T-cell (primary cell): ENCODE results near the gene STK32C. TPM values are rescaled to one million over a fixed set of nuclear protein-coding genes. Genes with fewer than 3 reads are reported as not detected.

Source experiments
- ATAC-seq, 4 experiments: fragments of 200-7000 bp in 3 of 4; fragments of 150-1000 bp in 1 of 4; cut with Tn5 transposase; replicated peaks in 1 of 4; 1 replicate in 3 of 4; 2 replicates in 1 of 4; pipeline ENCODE4 v1.10.0; 2021; ENCODE audit warnings: moderate library complexity in 3 of 4, mild to moderate bottlenecking in 2 of 4, moderate number of reproducible peaks in 1 of 4
- CTCF ChIA-PET, 2 donors: fragments of 300-600 bp; sonication (Branson Sonifier 250); formaldehyde crosslinking; loops; one replicate each; lab custom pipeline; 2022; ENCODE audit warnings: antibody characterized with exemption in 2 of 2; lab: Charles Lee
- POLR2A ChIA-PET, 2 donors: fragments of 300-600 bp; sonication (Branson Sonifier 250); formaldehyde crosslinking; loops; one replicate each; lab custom pipeline; 2022; ENCODE audit warnings: antibody characterized with exemption in 2 of 2; lab: Charles Lee
- DNase-seq, 35 experiments: peaks; one replicate each; pipeline versions ENCODE4 v3.0.0 to v3.0.0-alpha.2; 2013 to 2023
- H3K27ac ChIP-seq: one replicate; pipeline ENCODE4 v1.5.1; 2013; ENCODE audit warnings: low read length
- H3K27me3 ChIP-seq, 2 experiments: replicated peaks in 1 of 2; 1 replicate in 1 of 2; 2 replicates in 1 of 2; pipeline versions ENCODE4 v1.6.1 to v1.7.0; 2013; ENCODE audit warnings: low read length in 1 of 2, mixed read lengths in 1 of 2; ENCODE audit not compliant: control insufficient read depth in 2 of 2, insufficient read depth in 2 of 2; ENCODE audit errors: extremely low read depth in 1 of 2
- H3K36me3 ChIP-seq, 2 donors: 1 replicate in 1 of 2; 2 replicates in 1 of 2; pipeline versions ENCODE4 v1.6.1 to v1.7.0; 2013; ENCODE audit warnings: low read length in 1 of 2; ENCODE audit not compliant: control insufficient read depth in 2 of 2, insufficient read depth in 1 of 2; ENCODE audit errors: extremely low read depth in 1 of 2
- H3K4me1 ChIP-seq, 2 experiments: 1 replicate in 1 of 2; 2 replicates in 1 of 2; pipeline versions ENCODE4 v1.6.1 to v1.7.0; 2013; ENCODE audit warnings: low read length in 2 of 2, mixed read lengths in 1 of 2; ENCODE audit not compliant: insufficient read depth in 2 of 2, control insufficient read depth in 1 of 2; ENCODE audit errors: extremely low read depth in 1 of 2
- H3K4me3 ChIP-seq, 2 donors: 1 replicate in 1 of 2; 2 replicates in 1 of 2; pipeline versions ENCODE4 v1.5.1 to v1.7.0; 2013; ENCODE audit warnings: mild to moderate bottlenecking in 2 of 2, low read length in 1 of 2, moderate library complexity in 1 of 2; ENCODE audit not compliant: control insufficient read depth in 1 of 2; ENCODE audit errors: extremely low read depth in 1 of 2
- H3K9me3 ChIP-seq: 2 replicates; pipeline ENCODE4 v1.7.0; 2013
- H3K27ac Mint-ChIP-seq, 2 donors: one replicate each; pipeline ENCODE4 v1.8.0; 2020 to 2021; ENCODE audit warnings: mild to moderate bottlenecking in 2 of 2, mixed read lengths in 2 of 2
- H3K27me3 Mint-ChIP-seq, 2 donors: one replicate each; pipeline ENCODE4 v1.8.0; 2021 to 2022; ENCODE audit warnings: mixed read lengths in 2 of 2
- H3K36me3 Mint-ChIP-seq: one replicate; pipeline ENCODE4 v1.8.0; 2021; ENCODE audit warnings: mixed read lengths
- H3K4me1 Mint-ChIP-seq, 3 donors: one replicate each; pipeline ENCODE4 v1.8.0; 2020 to 2022; ENCODE audit warnings: mixed read lengths in 3 of 3, mild to moderate bottlenecking in 1 of 3
- H3K4me3 Mint-ChIP-seq, 3 donors: one replicate each; pipeline ENCODE4 v1.8.0; 2020 to 2022; ENCODE audit warnings: mild to moderate bottlenecking in 3 of 3, mixed read lengths in 3 of 3, moderate library complexity in 3 of 3
- H3K9me3 Mint-ChIP-seq, 3 donors: one replicate each; pipeline ENCODE4 v1.8.0; 2020 to 2022; ENCODE audit warnings: mixed read lengths in 3 of 3
- WGBS: methylation state at CpG from one replicate; pipeline ENCODE4 v1.1.5; 2013; ENCODE audit warnings: missing lambda C conversion rate; ENCODE audit not compliant: insufficient coverage; 5-methylcytosine and 5-hydroxymethylcytosine counted together
- total RNA-seq, 35 experiments: library from RNA in 6 of 35; stranded (reverse) in 6 of 35; fragments of 120-200 nt in 1 of 35; gene quantifications; one replicate each; pipeline versions ENCODE4 v1.2.1 to v1.2.4 and lab custom pipeline; 2013 to 2026

The STK32C gene
- total RNA-seq, 5 donors from 2014 or later (not counting 1 experiment from before 2014, with no cell fraction given): 5.8 to 16.4 (median 12.2) TPM

GRCh38 chr10:132331601-132332432 lies 24.1 kb upstream of the STK32C start, which contains the start of gene LRRC27:
Gene LRRC27, plus strand, starts transcription at chr10:132332193. Its CDS starts 1,332 bp downstream, at chr10:132333525.
- DNase-seq: peak; percentile 99 to 100 (median 100)
- CTCF ChIA-PET: interaction anchor here (0.6 kb wide), 2 partner anchors 24 to 189 kb away, joined by 4 to 5 read pairs; no protein-coding TSS in a partner anchor
- POLR2A ChIA-PET: interaction anchor here in 1 of 2 donors (0.6 kb wide), 1 partner anchor 24 kb away, joined by 3 read pairs; no protein-coding TSS in a partner anchor
- peak within 1 kb of the TSS; percentile 87 to 91 for H3K27ac Mint-ChIP-seq
- Histone ChIP-seq H3K27me3 (no peaks in the 10 kb centered on the region), H3K4me3 (peak within 1 kb of the TSS; percentile 76 to 95), H3K36me3 (no peaks in the 10 kb centered on the region), H3K4me1 (peaks cover 24 to 35% of the 10 kb centered on the region in 2 experiments), H3K27ac (peak within 1 kb of the TSS; percentile 80), H3K9me3 (no peaks in the 10 kb centered on the region)
- peak; percentile 85 to 91 (median 88) for ATAC-seq
- peaks cover 9% of the 10 kb centered on the region for H3K36me3 Mint-ChIP-seq
- no peaks in the 10 kb centered on the region for H3K9me3 Mint-ChIP-seq
- no peaks in the 10 kb centered on the region for H3K27me3 Mint-ChIP-seq
- peaks cover 47 to 66% (median 53%) of the 10 kb centered on the region in 3 donors for H3K4me1 Mint-ChIP-seq
- H3K4me3 Mint-ChIP-seq: peak within 1 kb of the TSS; percentile 76 to 85 (median 85)
- under 1% methylated on average over 70 of the region's 89 CpGs for WGBS

- DNase-seq (no peak), ATAC-seq (no peak)
- peaks cover 23% of the 10 kb centered on the region for H3K36me3 Mint-ChIP-seq
- Histone ChIP-seq H3K4me1 (peaks cover 21 to 28% of the 10 kb centered on the region in 2 experiments), H3K9me3 (no peaks in the 10 kb centered on the region), H3K4me3 (peak overlapping the region; percentile 76 to 95), H3K27ac (peak overlapping the region; percentile 36), H3K27me3 (no peaks in the 10 kb centered on the region), H3K36me3 (no peaks in the 10 kb centered on the region)
- H3K4me1 Mint-ChIP-seq: peaks cover 44 to 64% (median 52%) of the 10 kb centered on the region in 3 donors
- WGBS: 56% methylated on average over 6 of the region's 8 CpGs
- ChIA-PET CTCF (no interaction called here), POLR2A (interaction anchor here in 1 of 2 donors (0.6 kb wide), 1 partner anchor 26 kb away, joined by 3 read pairs; no protein-coding TSS in a partner anchor)
- H3K27me3 Mint-ChIP-seq: no peaks in the 10 kb centered on the region
- peak overlapping the region; percentile 84 to 87 for H3K27ac Mint-ChIP-seq
- H3K4me3 Mint-ChIP-seq: peak overlapping the region; percentile 76 to 85 (median 85)
- no peaks in the 10 kb centered on the region for H3K9me3 Mint-ChIP-seq
Measured at GRCh38 chr10:132330486-132330833, 22.7 kb upstream of the STK32C start.

GRCh38 chr10:132329565-132330485 lies 22.1 kb upstream of the STK32C start:
- ChIA-PET CTCF (no interaction called here), POLR2A (interaction anchor here in 1 of 2 donors (0.6 kb wide), 1 partner anchor 26 kb away, joined by 3 read pairs; no protein-coding TSS in a partner anchor)
- Mint-ChIP-seq H3K27me3 (no peaks in the 10 kb centered on the region), H3K36me3 (peaks cover 26% of the 10 kb centered on the region), H3K4me3 (peak overlapping the region; percentile 76 to 85 (median 85)), H3K27ac (peak overlapping the region; percentile 84 to 87), H3K9me3 (peaks cover 0 to 3% (median 0%) of the 10 kb centered on the region in 3 donors), H3K4me1 (peaks cover 47 to 65% (median 54%) of the 10 kb centered on the region in 3 donors)
- no peaks in the 10 kb centered on the region for H3K9me3 ChIP-seq
- H3K27ac ChIP-seq: peak overlapping the region; percentile 36
- ATAC-seq (no peak), DNase-seq (peak in 2 of 35 experiments; percentile 23 to 48)
- peaks cover 21 to 28% of the 10 kb centered on the region in 2 experiments for H3K4me1 ChIP-seq
- H3K27me3 ChIP-seq: no peaks in the 10 kb centered on the region
- no peaks in the 10 kb centered on the region for H3K36me3 ChIP-seq
- 17% methylated on average over 12 of the region's 23 CpGs for WGBS
- peak overlapping the region; percentile 76 to 95 for H3K4me3 ChIP-seq

GRCh38 chr10:132328738-132329137 lies 21.0 kb upstream of the STK32C start:
- WGBS: 96% methylated on average over 5 of the region's 8 CpGs

GRCh38 chr10:132328106-132328505 lies 20.4 kb upstream of the STK32C start:
- ATAC-seq (no peak), DNase-seq (no peak)
- ChIA-PET POLR2A (no interaction called here), CTCF (no interaction called here)
- Mint-ChIP-seq H3K27me3 (no peaks in the 10 kb centered on the region), H3K9me3 (peaks cover 0 to 6% (median 0%) of the 10 kb centered on the region in 3 donors), H3K27ac (peak overlapping the region; percentile 48 to 73), H3K4me3 (peak overlapping the region in 1 of 3 donors; percentile 85), H3K36me3 (peaks cover 34% of the 10 kb centered on the region), H3K4me1 (peaks cover 52 to 69% (median 54%) of the 10 kb centered on the region in 3 donors)
- no peak overlapping the region for H3K27ac ChIP-seq
- H3K36me3 ChIP-seq: no peaks in the 10 kb centered on the region
- H3K27me3 ChIP-seq: no peaks in the 10 kb centered on the region
- H3K4me1 ChIP-seq: peaks cover 21 to 28% of the 10 kb centered on the region in 2 experiments
- H3K4me3 ChIP-seq: no peak overlapping the region
- 100% methylated on average over 7 of the region's 9 CpGs for whole genome bisulfite sequencing
- H3K9me3 ChIP-seq: no peaks in the 10 kb centered on the region

More at GRCh38 chr10:132328738-132329137, 21.0 kb upstream of the STK32C start:
- no peak for ATAC-seq
- no peak for DNase-seq
- no peak overlapping the region for H3K4me3 ChIP-seq
- H3K9me3 ChIP-seq: no peaks in the 10 kb centered on the region
- no peaks in the 10 kb centered on the region for H3K36me3 ChIP-seq
- Mint-ChIP-seq H3K27me3 (no peaks in the 10 kb centered on the region), H3K9me3 (peaks cover 0 to 6% (median 0%) of the 10 kb centered on the region in 3 donors), H3K27ac (peak overlapping the region; percentile 48 to 73), H3K4me1 (peaks cover 54 to 71% (median 58%) of the 10 kb centered on the region in 3 donors), H3K4me3 (peak overlapping the region; percentile 13 to 85 (median 25)), H3K36me3 (peaks cover 31% of the 10 kb centered on the region)
- CTCF ChIA-PET: no interaction called here
- no peak overlapping the region for H3K27ac ChIP-seq
- POLR2A ChIA-PET: no interaction called here
- no peaks in the 10 kb centered on the region for H3K27me3 ChIP-seq
- peaks cover 21 to 28% of the 10 kb centered on the region in 2 experiments for H3K4me1 ChIP-seq
